HepG2 (cell line): ENCODE data around the gene MYL12B. TPM values are rescaled to one million over a fixed set of nuclear protein-coding genes. Genes with fewer than 3 reads are reported as not detected.

ENCODE experiments used
- ADNP ChIP-seq: sonication (generic); formaldehyde crosslinking; IDR thresholded peaks from 2 replicates; pipeline ENCODE4 v1.4.0; 2020; ENCODE audit warnings: missing genetic modification reagents
- DMAP1 ChIP-seq: IDR thresholded peaks from 2 replicates; pipeline ENCODE4 v1.6.1; 2016
- ELF3 ChIP-seq: IDR thresholded peaks from 2 replicates; pipeline ENCODE4 v1.6.1; 2016; ENCODE audit warnings: missing genetic modification reagents, missing compliant biosample characterization
- FOSL2 ChIP-seq: sonication (generic); formaldehyde crosslinking; IDR thresholded peaks from 2 replicates; pipeline ENCODE4 v1.4.0; 2020; ENCODE audit warnings: missing genetic modification reagents
- HDAC1 ChIP-seq: sonication (generic); formaldehyde crosslinking; IDR thresholded peaks from 2 replicates; pipeline ENCODE4 v1.5.1; 2020; ENCODE audit warnings: mild to moderate bottlenecking, missing genetic modification reagents
- HINFP ChIP-seq: sonication (generic); formaldehyde crosslinking; IDR thresholded peaks from 2 replicates; pipeline ENCODE4 v1.4.0; 2020; ENCODE audit warnings: low read depth, mild to moderate bottlenecking, missing genetic modification reagents
- PHF20 ChIP-seq: sonication (generic); formaldehyde crosslinking; IDR thresholded peaks from 2 replicates; pipeline ENCODE4 v1.5.0; 2020; ENCODE audit warnings: mild to moderate bottlenecking, missing genetic modification reagents
- POGZ ChIP-seq: sonication (generic); formaldehyde crosslinking; IDR thresholded peaks from 2 replicates; pipeline ENCODE4 v1.4.0; 2020; ENCODE audit warnings: mild to moderate bottlenecking, missing genetic modification reagents
- SAP130 ChIP-seq: IDR thresholded peaks from 2 replicates; pipeline ENCODE4 v1.6.1; 2016; ENCODE audit warnings: low read depth
- SMAD3 ChIP-seq: sonication (generic); formaldehyde crosslinking; IDR thresholded peaks from 2 replicates; pipeline ENCODE4 v1.4.0; 2020; ENCODE audit warnings: missing genetic modification reagents
- SMC3 ChIP-seq: IDR thresholded peaks from 2 replicates; pipeline ENCODE4 v1.6.1; 2011; ENCODE audit warnings: low read length, improper control_type of control experiment
- SOX6 ChIP-seq, 2 experiments: fragments of 450-650 bp in 1 of 2; sonication (generic) in 1 of 2; formaldehyde crosslinking in 1 of 2; IDR thresholded peaks; 2 replicates each; pipeline versions ENCODE4 v1.4.0 to v1.6.1; 2017 to 2020; ENCODE audit warnings: antibody characterized with exemption in 1 of 2, mild to moderate bottlenecking in 1 of 2, missing genetic modification reagents in 1 of 2
- XRCC5 ChIP-seq: fragments of 200-400 bp; formaldehyde crosslinking; optimal IDR thresholded peaks from 2 replicates; pipeline ENCODE3; 2017; ENCODE audit warnings: mild to moderate bottlenecking, low read length
- ZBTB49 ChIP-seq: sonication (generic); formaldehyde crosslinking; IDR thresholded peaks from 2 replicates; pipeline ENCODE4 v1.4.0; 2020; ENCODE audit warnings: missing genetic modification reagents, borderline replicate concordance
- ZNF143 ChIP-seq: sonication (generic); formaldehyde crosslinking; IDR thresholded peaks from 2 replicates; pipeline ENCODE4 v1.4.0; 2020; ENCODE audit warnings: missing genetic modification reagents
- ZNF772 ChIP-seq: sonication (generic); formaldehyde crosslinking; IDR thresholded peaks from 2 replicates; pipeline ENCODE4 v1.5.0; 2020; ENCODE audit warnings: mild to moderate bottlenecking, missing genetic modification reagents
- polyA plus RNA-seq, 8 experiments: library from polyadenylated mRNA; depleted of rRNA in 3 of 8; stranded (reverse) in 7 of 8; unstranded in 1 of 8; fragments of >200 nt; fragmentation: Illumina TruSeq in 4 of 8; extraction: Trizol in 4 of 8; gene quantifications; 2 replicates each; pipeline versions ENCODE4 v1.2.1 to v1.2.3, GENCODE V29; 2011 to 2016; ENCODE audit warnings: low read depth in 4 of 8, missing spikeins in 1 of 8, mixed read lengths in 1 of 8; ENCODE audit not compliant: insufficient read depth in 1 of 8
- total RNA-seq, 5 experiments: library from RNA; depleted of rRNA; stranded (reverse); fragments of >200 nt; fragmentation: Illumina TruSeq; extraction: Trizol; gene quantifications; 2 replicates each; pipeline ENCODE4 v1.2.3, GENCODE V29; 2016; ENCODE audit warnings: low read depth in 1 of 5
- TF ChIP-seq, protein P1 (sequence below): sonication (generic); formaldehyde crosslinking; IDR thresholded peaks from 2 replicates; pipeline ENCODE4 v1.4.0; 2020; ENCODE audit warnings: mild to moderate bottlenecking, missing genetic modification reagents

The MYL12B gene
- total and polyA plus RNA-seq, 2 of the 13 experiments (the other 11 are each of a cell fraction or from before 2014, with no cell fraction given) = 265 to 340 TPM

DNA sequence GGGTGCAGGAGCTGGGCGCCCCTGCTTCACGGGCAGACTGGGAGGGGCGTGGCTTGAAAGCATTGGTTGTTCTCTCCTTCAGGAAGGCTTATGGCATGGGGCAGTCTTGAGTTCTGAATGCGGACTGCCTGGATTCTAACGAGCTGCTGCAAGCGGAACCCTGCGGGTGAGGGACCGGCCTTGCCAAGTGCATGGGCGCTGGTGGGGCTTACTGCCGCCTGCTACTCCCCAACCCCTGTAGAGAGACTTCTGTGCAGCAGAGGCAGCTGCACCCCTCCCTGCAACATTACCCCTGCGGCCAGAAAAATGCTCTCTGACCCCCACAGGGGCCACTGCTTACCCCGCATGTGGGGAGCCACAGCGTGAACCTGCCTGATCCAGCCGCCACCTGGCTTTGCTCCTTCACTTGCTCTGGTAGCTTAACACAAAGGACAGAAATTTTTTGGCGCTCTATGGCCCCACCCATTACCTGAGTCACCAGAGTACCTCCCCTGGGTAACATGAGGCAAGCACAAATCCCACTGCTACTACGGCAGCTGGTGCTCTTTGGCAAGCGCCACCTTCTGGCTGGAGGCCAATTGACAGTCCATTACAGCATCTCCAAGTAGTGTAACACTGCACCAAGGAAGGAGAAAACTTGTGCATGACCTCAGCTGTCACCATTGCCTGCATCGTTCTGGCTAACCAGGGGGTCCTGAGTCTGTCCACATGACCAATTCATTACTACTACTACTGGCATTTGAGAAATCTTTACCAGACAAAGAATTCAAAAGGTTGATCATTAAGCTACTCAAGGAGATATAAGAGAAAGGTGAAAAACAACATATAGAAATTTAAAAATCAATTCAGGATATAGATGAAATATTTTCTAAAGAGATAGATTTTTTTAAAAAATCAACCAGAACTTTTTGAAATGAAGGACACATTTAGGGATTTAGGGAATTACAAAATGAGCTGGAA, 35.4 kb downstream of the MYL12B start (continued):
- TF ChIP-seq, protein P1, sequence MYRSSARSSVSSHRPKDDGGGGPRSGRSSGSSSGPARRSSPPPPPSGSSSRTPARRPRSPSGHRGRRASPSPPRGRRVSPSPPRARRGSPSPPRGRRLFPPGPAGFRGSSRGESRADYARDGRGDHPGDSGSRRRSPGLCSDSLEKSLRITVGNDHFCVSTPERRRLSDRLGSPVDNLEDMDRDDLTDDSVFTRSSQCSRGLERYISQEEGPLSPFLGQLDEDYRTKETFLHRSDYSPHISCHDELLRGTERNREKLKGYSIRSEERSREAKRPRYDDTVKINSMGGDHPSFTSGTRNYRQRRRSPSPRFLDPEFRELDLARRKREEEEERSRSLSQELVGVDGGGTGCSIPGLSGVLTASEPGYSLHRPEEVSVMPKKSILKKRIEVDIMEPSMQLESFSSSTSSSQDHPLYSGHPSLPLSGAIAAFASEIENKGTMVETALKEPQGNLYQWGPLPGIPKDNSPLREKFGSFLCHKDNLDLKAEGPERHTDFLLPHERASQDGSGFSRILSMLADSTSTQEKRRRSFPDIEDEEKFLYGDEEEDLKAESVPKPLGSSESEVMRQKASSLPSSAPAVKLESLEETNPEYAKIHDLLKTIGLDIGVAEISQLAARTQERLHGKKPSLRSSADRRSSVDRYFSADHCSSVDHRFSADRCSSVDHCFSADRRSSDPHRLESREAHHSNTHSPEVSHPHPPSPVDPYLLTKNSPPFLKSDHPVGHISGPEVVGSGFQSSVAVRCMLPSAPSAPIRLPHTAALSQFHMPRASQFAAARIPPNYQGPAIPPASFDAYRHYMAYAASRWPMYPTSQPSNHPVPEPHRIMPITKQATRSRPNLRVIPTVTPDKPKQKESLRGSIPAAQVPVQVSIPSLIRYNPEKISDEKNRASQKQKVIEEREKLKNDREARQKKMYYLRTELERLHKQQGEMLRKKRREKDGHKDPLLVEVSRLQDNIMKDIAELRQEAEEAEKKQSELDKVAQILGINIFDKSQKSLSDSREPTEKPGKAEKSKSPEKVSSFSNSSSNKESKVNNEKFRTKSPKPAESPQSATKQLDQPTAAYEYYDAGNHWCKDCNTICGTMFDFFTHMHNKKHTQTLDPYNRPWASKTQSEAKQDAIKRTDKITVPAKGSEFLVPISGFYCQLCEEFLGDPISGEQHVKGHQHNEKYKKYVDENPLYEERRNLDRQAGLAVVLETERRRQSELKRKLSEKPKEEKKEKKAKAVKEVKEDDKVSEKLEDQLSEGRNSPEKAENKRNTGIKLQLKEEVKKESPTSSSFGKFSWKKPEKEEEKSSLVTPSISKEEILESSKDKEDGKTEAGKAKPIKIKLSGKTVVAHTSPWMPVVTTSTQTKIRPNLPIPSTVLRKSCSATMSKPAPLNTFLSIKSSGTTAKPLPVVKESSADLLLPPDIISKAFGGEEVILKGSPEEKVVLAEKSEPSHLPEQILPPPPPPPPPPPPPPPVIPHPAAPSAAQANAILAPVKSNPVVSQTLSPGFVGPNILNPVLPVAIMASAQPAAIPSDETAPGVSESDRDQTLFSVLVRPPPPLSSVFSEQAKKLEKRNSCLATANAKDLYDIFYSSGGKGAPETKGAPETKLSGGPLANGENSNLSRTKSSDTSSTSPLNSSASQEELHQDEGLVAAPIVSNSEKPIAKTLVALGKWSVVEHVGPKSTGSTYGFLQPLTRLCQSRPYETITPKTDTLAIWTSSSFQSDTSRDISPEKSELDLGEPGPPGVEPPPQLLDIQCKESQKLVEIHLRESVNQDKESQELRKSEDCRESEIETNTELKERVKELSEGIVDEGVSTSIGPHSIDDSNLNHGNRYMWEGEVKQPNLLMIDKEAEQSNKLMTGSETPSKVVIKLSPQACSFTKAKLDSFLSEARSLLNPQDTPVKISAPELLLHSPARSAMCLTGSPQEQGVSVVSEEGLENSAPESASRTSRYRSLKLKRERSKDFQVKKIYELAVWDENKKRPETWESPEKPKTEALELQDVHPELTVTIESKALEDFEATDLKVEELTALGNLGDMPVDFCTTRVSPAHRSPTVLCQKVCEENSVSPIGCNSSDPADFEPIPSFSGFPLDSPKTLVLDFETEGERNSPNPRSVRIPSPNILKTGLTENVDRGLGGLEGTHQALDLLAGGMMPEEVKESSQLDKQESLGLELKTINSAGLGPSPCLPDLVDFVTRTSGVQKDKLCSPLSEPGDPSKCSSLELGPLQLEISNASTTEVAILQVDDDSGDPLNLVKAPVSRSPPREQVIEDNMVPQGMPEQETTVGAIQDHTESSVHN (CRISPR knock-in tag) = peak; percentile 44; the same call in 1 of the 2 replicates
- TF ChIP-seq ZNF772 (CRISPR knock-in tag) (peak; percentile 50; the same call in 1 of the 2 replicates), HINFP (CRISPR knock-in tag) (peak; percentile 34; the same call in 1 of the 2 replicates), SMAD3 (CRISPR knock-in tag) (peak; percentile 74; the same call in 1 of the 2 replicates), SMC3 (peak; percentile 42), DMAP1 (peak; percentile 85), ZBTB49 (CRISPR knock-in tag) (peak; percentile 24; the same call in 1 of the 2 replicates), HDAC1 (CRISPR knock-in tag) (peak; percentile 28; the same call in 1 of the 2 replicates), ELF3 (peak; percentile 44; the same call in 1 of the 2 replicates), POGZ (CRISPR knock-in tag) (peak; percentile 100), SOX6 (IDR thresholded peaks at IDR 0.05) (no peak), SOX6 (CRISPR knock-in tag; IDR thresholded peaks at IDR 0.05) (peak; percentile 78), XRCC5 (peak; percentile 90), SAP130 (CRISPR knock-in tag) (peak; percentile 83), PHF20 (CRISPR knock-in tag) (peak; percentile 81), ADNP (CRISPR knock-in tag) (0 out of 2 replicates have a peak, but pooled peaks have one; percentile 22), FOSL2 (CRISPR knock-in tag) (peak; percentile 93), ZNF143 (CRISPR knock-in tag) (peak; percentile 47; the same call in 1 of the 2 replicates)
